Activated T-helper 17 cell treated with anti-CD3 and anti-CD28 coated beads, Interleukin-2, amount 50 U/mL, for 72 hours (primary cell): ENCODE results near the gene FREM1. TPM values are rescaled to one million over a fixed set of nuclear protein-coding genes. Genes with fewer than 3 reads are reported as not detected.

ENCODE experiments used
- ATAC-seq: fragments of 150-1000 bp; cut with Tn5 transposase; replicated peaks from 2 replicates; pipeline ENCODE4 v1.10.0; 2021; ENCODE audit warnings: mild to moderate bottlenecking, moderate library complexity
- H3K27ac Mint-ChIP-seq: one replicate; pipeline ENCODE4 v1.8.0; 2022; ENCODE audit warnings: mixed read lengths
- H3K27me3 Mint-ChIP-seq: one replicate; pipeline ENCODE4 v1.8.0; 2022; ENCODE audit warnings: mixed read lengths
- H3K36me3 Mint-ChIP-seq: one replicate; pipeline ENCODE4 v1.8.0; 2022; ENCODE audit warnings: low read depth, mild to moderate bottlenecking, mixed read lengths
- H3K4me1 Mint-ChIP-seq: one replicate; pipeline ENCODE4 v1.8.0; 2022; ENCODE audit warnings: mixed read lengths
- H3K4me3 Mint-ChIP-seq: one replicate; pipeline ENCODE4 v1.8.0; 2022; ENCODE audit warnings: mild to moderate bottlenecking, mixed read lengths
- H3K9me3 Mint-ChIP-seq: one replicate; pipeline ENCODE4 v1.8.0; 2022; ENCODE audit warnings: mixed read lengths
- total RNA-seq, 2 donors: library from RNA; stranded (reverse); gene quantifications; one replicate each; pipeline ENCODE4 v1.2.3, GENCODE V29; 2022

The FREM1 gene
- total RNA-seq, 2 donors from 2014 or later, result 0.45 TPM; not detected in 1

- Mint-ChIP-seq H3K4me3 (no peak overlapping the region), H3K4me1 (no peaks in the 10 kb centered on the region), H3K36me3 (no peaks in the 10 kb centered on the region), H3K9me3 (no peaks in the 10 kb centered on the region), H3K27me3 (peaks cover 26% of the 10 kb centered on the region), H3K27ac (no peak overlapping the region)
- ATAC-seq, result no peak
Measured at GRCh38 chr9:14719231-14719923, 190.9 kb downstream of the FREM1 start.

- H3K9me3 Mint-ChIP-seq, result no peaks in the 10 kb centered on the region
- no peak overlapping the region for H3K4me3 Mint-ChIP-seq
- H3K36me3 Mint-ChIP-seq, result no peaks in the 10 kb centered on the region
- peaks cover 17% of the 10 kb centered on the region for H3K27me3 Mint-ChIP-seq
- ATAC-seq, result no peak
- no peak overlapping the region for H3K27ac Mint-ChIP-seq
- no peaks in the 10 kb centered on the region for H3K4me1 Mint-ChIP-seq
Measured at GRCh38 chr9:14715102-14715501, 195.1 kb downstream of the FREM1 start.

- no peak overlapping the region for H3K27ac Mint-ChIP-seq
- H3K27me3 Mint-ChIP-seq, result peaks cover 25% of the 10 kb centered on the region
- no peak overlapping the region for H3K4me3 Mint-ChIP-seq
- no peaks in the 10 kb centered on the region for H3K36me3 Mint-ChIP-seq
- no peaks in the 10 kb centered on the region for H3K4me1 Mint-ChIP-seq
- no peak for ATAC-seq
- no peaks in the 10 kb centered on the region for H3K9me3 Mint-ChIP-seq
Measured at GRCh38 chr9:14713187-14713767, 197.0 kb downstream of the FREM1 start.

DNA sequence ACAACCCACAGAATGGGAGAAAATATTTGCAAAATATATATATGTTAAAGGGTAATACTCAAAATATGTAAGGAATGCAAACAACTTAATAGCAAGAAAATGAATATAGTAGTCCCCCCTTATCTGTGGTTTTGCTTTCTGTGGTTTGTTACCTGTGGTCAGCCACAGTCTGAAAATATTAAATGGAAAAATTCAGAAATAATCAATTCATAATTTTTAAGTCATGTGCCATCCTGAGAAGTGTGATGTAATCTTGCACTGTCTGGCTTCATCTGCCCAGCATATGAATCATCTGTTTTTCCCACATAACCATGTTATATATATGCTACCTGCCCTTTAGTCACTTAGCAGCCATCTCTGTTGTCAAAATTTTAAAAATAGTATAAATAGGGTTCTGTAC is 199.4 kb downstream of the FREM1 start:
- no peak for ATAC-seq
- H3K36me3 Mint-ChIP-seq, result no peaks in the 10 kb centered on the region
- H3K4me3 Mint-ChIP-seq, result no peak overlapping the region

DNA sequence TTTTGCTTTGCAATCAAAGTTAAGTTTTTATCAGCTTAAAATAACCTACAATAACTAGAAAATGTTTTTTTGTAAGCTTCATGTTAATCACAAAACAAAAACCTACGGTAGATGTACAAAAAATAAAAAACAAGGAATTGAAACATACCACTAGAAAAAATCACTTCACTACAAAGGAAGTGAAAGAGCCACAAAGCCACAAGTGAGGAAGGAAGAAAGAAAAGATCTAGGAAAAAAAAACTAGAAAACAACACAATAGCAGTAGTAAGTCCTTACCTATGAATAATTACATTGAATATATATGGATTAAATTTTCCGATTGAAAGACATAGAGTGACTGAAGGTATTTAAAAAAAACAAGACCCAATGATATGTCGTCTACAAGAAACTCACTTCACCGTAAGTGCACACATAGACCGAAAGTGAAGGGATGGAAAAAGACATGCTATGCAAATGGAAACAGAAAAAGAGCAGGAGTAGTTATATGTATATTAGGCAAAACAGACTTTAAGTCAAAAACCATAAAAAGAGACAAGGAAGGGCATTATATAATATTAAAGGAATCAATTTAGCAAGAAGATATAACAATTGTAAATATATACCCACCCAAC is 203.6 kb downstream of the FREM1 start:
- Mint-ChIP-seq H3K4me3 (no peak overlapping the region), H3K27me3 (peaks cover 28% of the 10 kb centered on the region), H3K4me1 (no peaks in the 10 kb centered on the region), H3K27ac (no peak overlapping the region), H3K9me3 (peaks cover 18% of the 10 kb centered on the region), H3K36me3 (no peaks in the 10 kb centered on the region)
- no peak for ATAC-seq

More for the DNA sequence above, 199.4 kb downstream of the FREM1 start:
- Mint-ChIP-seq H3K4me1 (no peaks in the 10 kb centered on the region), H3K9me3 (peaks cover 8% of the 10 kb centered on the region), H3K27me3 (peaks cover 29% of the 10 kb centered on the region), H3K27ac (no peak overlapping the region)

GRCh38 chr9:14705079-14705478 is 205.1 kb downstream of the FREM1 start:
- H3K27me3 Mint-ChIP-seq, result peaks cover 26% of the 10 kb centered on the region
- no peak overlapping the region for H3K27ac Mint-ChIP-seq
- no peak for ATAC-seq
- no peak overlapping the region for H3K4me3 Mint-ChIP-seq
- no peaks in the 10 kb centered on the region for H3K36me3 Mint-ChIP-seq
- H3K4me1 Mint-ChIP-seq, result no peaks in the 10 kb centered on the region
- peaks cover 18% of the 10 kb centered on the region for H3K9me3 Mint-ChIP-seq

- no peak overlapping the region for H3K4me3 Mint-ChIP-seq
Measured at GRCh38 chr9:14704281-14704680, 205.9 kb downstream of the FREM1 start.

GRCh38 chr9:14702200-14702720 is 208.0 kb downstream of the FREM1 start:
- ATAC-seq, result no peak
- Mint-ChIP-seq H3K27me3 (peaks cover 11% of the 10 kb centered on the region), H3K4me1 (no peaks in the 10 kb centered on the region), H3K4me3 (no peak overlapping the region), H3K27ac (no peak overlapping the region), H3K36me3 (no peaks in the 10 kb centered on the region), H3K9me3 (peaks cover 18% of the 10 kb centered on the region)

More at GRCh38 chr9:14704281-14704680, 205.9 kb downstream of the FREM1 start:
- Mint-ChIP-seq H3K27ac (no peak overlapping the region), H3K27me3 (peaks cover 25% of the 10 kb centered on the region), H3K36me3 (no peaks in the 10 kb centered on the region), H3K9me3 (peaks cover 18% of the 10 kb centered on the region), H3K4me1 (no peaks in the 10 kb centered on the region)
- ATAC-seq, result no peak

GRCh38 chr9:14693251-14693861 is 216.9 kb downstream of the FREM1 start, which contains the start of gene ZDHHC21:
Gene ZDHHC21, minus strand, starts transcription at chr9:14693432. Its CDS starts 19,092 bp downstream, at chr9:14674340.
- H3K9me3 Mint-ChIP-seq, result no peaks in the 10 kb centered on the region
- no peaks in the 10 kb centered on the region for H3K27me3 Mint-ChIP-seq
- peak; percentile 90 for ATAC-seq
- H3K4me1 Mint-ChIP-seq, result peaks cover 12% of the 10 kb centered on the region
- peak within 1 kb of the TSS; percentile 97 for H3K27ac Mint-ChIP-seq
- H3K4me3 Mint-ChIP-seq, result peak within 1 kb of the TSS; percentile 95
- peaks cover 21% of the 10 kb centered on the region for H3K36me3 Mint-ChIP-seq

DNA sequence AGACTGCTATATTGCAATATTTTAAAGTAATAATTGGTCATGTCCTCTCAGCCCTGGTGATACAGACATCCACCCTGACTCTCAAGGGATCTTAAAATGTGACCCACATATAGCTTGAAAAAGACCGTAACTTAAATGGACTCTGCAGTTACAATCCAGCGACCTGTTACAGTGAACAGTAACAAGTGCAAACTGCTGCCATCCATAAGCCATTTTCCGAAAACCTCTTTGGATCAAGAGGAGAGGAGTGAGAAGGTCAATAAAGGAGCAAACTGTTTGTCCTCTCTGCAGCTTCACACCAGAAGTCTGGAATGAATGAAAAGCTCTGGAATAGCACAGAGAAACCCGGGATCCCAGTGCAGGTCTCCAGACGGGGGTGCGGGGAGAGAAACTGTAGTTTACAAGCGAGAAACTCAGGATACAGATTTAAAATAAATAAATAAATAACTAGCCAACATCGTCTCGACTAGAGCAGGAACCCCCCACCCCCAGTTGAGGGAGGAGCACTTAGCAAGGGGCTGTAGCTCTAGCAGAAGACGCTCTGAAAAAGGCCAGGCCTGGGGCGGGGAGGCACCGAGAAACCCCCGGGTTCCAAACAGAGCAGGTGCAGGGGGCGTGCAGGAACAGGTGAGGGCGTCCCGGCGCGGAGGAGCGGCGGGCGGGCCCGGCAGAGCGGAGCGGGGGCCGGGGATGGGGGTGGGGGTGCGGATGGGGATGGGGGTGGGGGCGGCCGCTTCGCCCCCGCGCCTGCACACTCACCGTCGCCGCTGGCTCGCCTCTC is 217.6 kb downstream of the FREM1 start:
- peak; percentile 49 for ATAC-seq

DNA sequence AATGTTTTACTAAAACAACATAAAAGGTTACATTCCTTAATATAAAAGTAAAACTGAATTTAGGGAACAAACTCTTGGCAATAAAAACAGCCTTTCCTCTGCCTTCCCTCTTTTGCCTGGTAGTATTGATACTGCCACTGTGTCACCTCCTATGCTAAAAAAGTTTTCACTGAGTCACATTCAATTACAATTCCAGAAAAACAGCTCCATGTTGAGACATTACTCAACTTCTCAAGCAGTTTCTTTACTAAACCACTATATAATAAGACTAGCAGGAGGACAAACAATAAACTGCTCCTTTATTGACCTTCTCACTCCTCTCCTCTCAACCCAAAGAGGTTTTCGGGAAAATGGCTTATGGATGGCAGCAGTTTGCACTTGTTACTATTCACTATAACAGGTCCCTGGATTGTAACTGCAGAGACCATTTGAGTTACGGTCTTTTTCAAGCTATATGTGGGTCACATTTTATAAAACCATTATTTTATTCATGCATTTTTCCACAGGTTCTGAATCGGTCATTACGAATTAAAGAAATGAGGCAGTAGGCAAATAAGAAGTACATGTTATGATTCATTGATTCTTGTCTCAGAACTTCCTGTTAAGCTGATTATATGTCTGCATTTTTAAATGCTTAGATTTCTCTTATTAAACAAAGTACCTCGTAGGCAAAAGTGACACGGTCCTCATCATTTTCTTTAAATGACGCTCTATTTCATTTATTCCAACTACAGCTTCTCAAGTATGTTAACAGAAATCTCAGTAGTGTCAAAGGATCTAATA is 219.1 kb downstream of the FREM1 start:
- H3K27me3 Mint-ChIP-seq, result no peaks in the 10 kb centered on the region
- H3K9me3 Mint-ChIP-seq, result no peaks in the 10 kb centered on the region
- peak overlapping the region; percentile 95 for H3K4me3 Mint-ChIP-seq
- peak; percentile 28 for ATAC-seq
- H3K36me3 Mint-ChIP-seq, result peaks cover 43% of the 10 kb centered on the region
- peak overlapping the region; percentile 29 for H3K27ac Mint-ChIP-seq
- peaks cover 12% of the 10 kb centered on the region for H3K4me1 Mint-ChIP-seq

More for the DNA sequence above, 217.6 kb downstream of the FREM1 start:
- Mint-ChIP-seq H3K4me3 (peak overlapping the region; percentile 95), H3K27me3 (no peaks in the 10 kb centered on the region), H3K36me3 (peaks cover 28% of the 10 kb centered on the region), H3K4me1 (peaks cover 12% of the 10 kb centered on the region), H3K27ac (peak overlapping the region; percentile 97), H3K9me3 (no peaks in the 10 kb centered on the region)

DNA sequence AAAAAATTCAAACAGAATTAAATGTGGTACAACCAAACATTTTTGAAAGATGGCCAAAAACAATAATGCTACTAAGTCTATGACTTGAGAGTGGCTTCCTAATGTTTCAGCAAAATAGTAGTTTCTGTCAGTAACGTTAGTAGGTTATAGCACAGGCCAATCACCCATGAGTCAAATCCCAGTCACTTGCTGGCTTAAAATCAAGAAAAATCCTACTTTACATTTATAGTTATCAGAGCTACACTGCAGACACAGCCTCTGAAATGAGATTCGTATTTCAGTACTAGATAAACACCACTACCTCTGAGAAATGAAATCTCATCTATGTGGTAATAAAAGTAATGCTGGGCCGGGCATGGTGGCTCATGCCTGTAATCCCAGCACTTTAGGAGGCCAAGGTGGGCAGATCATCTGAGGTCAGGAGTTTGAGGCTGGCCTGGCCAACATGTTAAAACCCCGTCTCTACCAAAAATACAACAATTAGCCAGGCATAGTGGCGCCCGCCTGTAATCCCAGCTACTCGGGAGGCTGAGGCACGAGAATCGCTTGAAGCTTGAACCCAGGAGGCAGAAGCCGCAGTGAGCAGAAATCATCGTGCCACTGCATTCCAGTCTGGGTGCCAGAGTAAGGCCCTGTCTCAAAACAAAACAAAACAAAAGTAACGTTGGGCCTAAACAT is 223.0 kb downstream of the FREM1 start:
- ATAC-seq, result no peak
- Mint-ChIP-seq H3K36me3 (peaks cover 63% of the 10 kb centered on the region), H3K4me1 (peaks cover 7% of the 10 kb centered on the region), H3K9me3 (no peaks in the 10 kb centered on the region), H3K27ac (no peak overlapping the region), H3K4me3 (no peak overlapping the region), H3K27me3 (no peaks in the 10 kb centered on the region)

DNA sequence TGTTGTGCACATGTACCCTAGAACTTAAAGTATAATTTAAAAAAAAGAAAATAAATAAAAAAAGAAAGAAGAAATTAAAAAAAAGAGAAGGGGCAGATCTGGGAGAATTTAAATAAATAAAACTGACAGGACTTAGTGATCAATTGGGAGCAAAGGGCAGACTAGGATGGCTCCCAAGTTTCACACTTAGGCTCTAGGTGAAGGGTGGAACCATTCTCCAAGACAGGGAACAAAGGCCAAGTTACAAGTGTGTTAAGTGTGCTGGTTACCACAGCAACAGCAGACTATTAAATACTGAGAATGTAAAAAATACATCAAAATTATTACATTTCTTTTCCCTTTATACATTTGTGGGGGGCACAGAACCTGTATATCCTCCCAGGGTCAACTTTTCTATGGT is 224.1 kb downstream of the FREM1 start:
- no peaks in the 10 kb centered on the region for H3K27me3 Mint-ChIP-seq
- no peaks in the 10 kb centered on the region for H3K9me3 Mint-ChIP-seq
- ATAC-seq, result no peak
- peaks cover 7% of the 10 kb centered on the region for H3K4me1 Mint-ChIP-seq
- no peak overlapping the region for H3K27ac Mint-ChIP-seq
- peaks cover 71% of the 10 kb centered on the region for H3K36me3 Mint-ChIP-seq
- H3K4me3 Mint-ChIP-seq, result no peak overlapping the region
